Measurements from ENCODE around the gene EXOC6B.
"Not testable (repeated sequence)": the region's sequence is repeated elsewhere in the genome, so short reads cannot be mapped to it uniquely, and the experiment has no call there.

EXOC6B gene

GRCh38 chr2:72603481-72603880 lies 222.4 kb downstream of the EXOC6B start:
- no peak overlapping the region for H3K9ac ChIP-seq (ENCODE audit: low read length)
- H3K4me3 ChIP-seq (ENCODE audit: low read length) = no peak overlapping the region
- H3K27ac ChIP-seq (ENCODE audit: low read depth, low read length) = no peak overlapping the region
- no peaks in the 10 kb centered on the region for H3K36me3 ChIP-seq (ENCODE audit: control insufficient read depth, insufficient read depth, low read length)
- no peaks in the 10 kb centered on the region for H3K4me1 ChIP-seq (ENCODE audit: control insufficient read depth, insufficient read depth, low read length)
- no peaks in the 10 kb centered on the region for H3K27me3 ChIP-seq (ENCODE audit: control insufficient read depth, insufficient read depth, low read length)

DNA sequence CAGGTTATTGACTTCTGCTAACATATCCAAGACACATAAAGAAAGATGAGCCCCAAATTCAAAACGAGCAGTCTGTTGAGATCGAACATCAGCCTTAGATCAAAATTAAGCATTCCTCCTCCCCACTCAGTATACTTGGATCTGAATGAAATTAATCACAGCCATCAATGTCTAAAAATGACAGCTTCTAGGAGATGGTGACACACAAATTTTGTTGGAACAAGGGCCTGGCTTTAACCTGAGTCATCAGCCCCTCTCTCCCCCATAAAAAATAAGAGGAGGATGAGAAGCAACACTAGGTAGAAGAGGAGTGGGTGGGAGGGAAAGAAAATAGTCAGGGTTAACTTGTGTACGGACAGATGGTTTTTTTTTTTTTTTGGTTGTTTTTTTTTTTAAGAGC lies 223.1 kb downstream of the EXOC6B start:
- Histone ChIP-seq H3K4me1 (ENCODE audit: control insufficient read depth, insufficient read depth, low read length) (no peaks in the 10 kb centered on the region), H3K27ac (ENCODE audit: low read depth, low read length) (no peak overlapping the region), H3K9ac (ENCODE audit: low read length) (no peak overlapping the region), H3K36me3 (ENCODE audit: control insufficient read depth, insufficient read depth, low read length) (no peaks in the 10 kb centered on the region), H3K27me3 (ENCODE audit: control insufficient read depth, insufficient read depth, low read length) (no peaks in the 10 kb centered on the region), H3K4me3 (ENCODE audit: low read length) (no peak overlapping the region)

DNA sequence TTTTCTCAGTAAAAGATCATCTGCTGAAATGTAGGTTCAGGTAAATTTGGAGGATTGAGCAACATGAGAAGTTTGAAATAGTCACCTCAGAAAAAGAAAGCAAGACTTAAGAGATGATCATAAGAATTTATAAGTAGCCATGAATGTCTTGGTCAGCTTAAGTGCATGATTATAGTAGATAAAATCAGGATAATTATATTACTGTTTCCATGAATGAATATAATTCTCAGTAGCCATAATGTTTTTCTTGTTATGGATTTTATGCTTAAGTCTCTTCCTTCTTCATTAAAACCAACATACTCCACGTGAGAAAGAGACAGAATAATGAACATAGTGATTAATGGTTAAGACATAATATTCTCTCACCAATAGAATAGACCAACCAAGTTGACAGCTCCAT lies 223.7 kb downstream of the EXOC6B start:
- Histone ChIP-seq H3K4me1 (ENCODE audit: control insufficient read depth, insufficient read depth, low read length) (no peaks in the 10 kb centered on the region), H3K9ac (ENCODE audit: low read length) (no peak overlapping the region), H3K36me3 (ENCODE audit: control insufficient read depth, insufficient read depth, low read length) (no peaks in the 10 kb centered on the region), H3K27me3 (ENCODE audit: control insufficient read depth, insufficient read depth, low read length) (no peaks in the 10 kb centered on the region), H3K27ac (ENCODE audit: low read depth, low read length) (no peak overlapping the region), H3K4me3 (ENCODE audit: low read length) (no peak overlapping the region)

GRCh38 chr2:72583836-72584235 lies 242.0 kb downstream of the EXOC6B start:
- not testable (repeated sequence) for H3K4me1 ChIP-seq (ENCODE audit: control insufficient read depth, insufficient read depth, low read length); H3K27ac ChIP-seq (ENCODE audit: low read depth, low read length); H3K36me3 ChIP-seq (ENCODE audit: control insufficient read depth, insufficient read depth, low read length); H3K27me3 ChIP-seq (ENCODE audit: control insufficient read depth, insufficient read depth, low read length); H3K9ac ChIP-seq (ENCODE audit: low read length); H3K4me3 ChIP-seq (ENCODE audit: low read length)

DNA sequence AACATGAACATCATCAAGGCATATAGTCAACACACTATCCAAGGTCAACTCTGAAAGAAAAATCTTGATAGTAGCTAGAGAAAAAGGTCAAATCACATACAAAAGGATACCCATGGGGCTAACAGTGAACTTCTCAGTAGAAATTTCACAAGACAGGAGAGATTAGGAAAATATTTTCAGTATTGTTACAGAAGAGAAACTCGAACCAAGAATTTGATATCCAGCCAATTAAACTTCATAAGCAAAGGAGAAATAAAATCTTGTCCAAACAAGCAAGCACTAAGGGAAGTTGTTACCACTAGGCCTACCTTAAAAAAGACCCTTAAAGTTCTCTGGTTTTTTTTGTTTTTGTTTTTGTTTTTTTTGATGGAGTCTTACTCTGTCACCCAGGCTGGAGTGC lies 242.5 kb downstream of the EXOC6B start:
- no peak overlapping the region for H3K9ac ChIP-seq (ENCODE audit: low read length)
- no peaks in the 10 kb centered on the region for H3K27me3 ChIP-seq (ENCODE audit: control insufficient read depth, insufficient read depth, low read length)
- H3K27ac ChIP-seq (ENCODE audit: low read depth, low read length) = no peak overlapping the region
- H3K4me3 ChIP-seq (ENCODE audit: low read length) = no peak overlapping the region
- H3K36me3 ChIP-seq (ENCODE audit: control insufficient read depth, insufficient read depth, low read length) = no peaks in the 10 kb centered on the region
- H3K4me1 ChIP-seq (ENCODE audit: control insufficient read depth, insufficient read depth, low read length) = no peaks in the 10 kb centered on the region

- Histone ChIP-seq H3K4me3 (ENCODE audit: low read length) (no peak overlapping the region), H3K9ac (ENCODE audit: low read length) (no peak overlapping the region), H3K4me1 (ENCODE audit: control insufficient read depth, insufficient read depth, low read length) (no peaks in the 10 kb centered on the region), H3K27ac (ENCODE audit: low read depth, low read length) (no peak overlapping the region), H3K27me3 (ENCODE audit: control insufficient read depth, insufficient read depth, low read length) (no peaks in the 10 kb centered on the region), H3K36me3 (ENCODE audit: control insufficient read depth, insufficient read depth, low read length) (no peaks in the 10 kb centered on the region)
These were observed 244.2 kb downstream of the EXOC6B start for GRCh38 chr2:72581560-72582181.

GRCh38 chr2:72579591-72580180 lies 246.1 kb downstream of the EXOC6B start:
- H3K9ac ChIP-seq (ENCODE audit: low read length) = no peak overlapping the region
- no peaks in the 10 kb centered on the region for H3K27me3 ChIP-seq (ENCODE audit: control insufficient read depth, insufficient read depth, low read length)
- no peak overlapping the region for H3K4me3 ChIP-seq (ENCODE audit: low read length)
- no peaks in the 10 kb centered on the region for H3K36me3 ChIP-seq (ENCODE audit: control insufficient read depth, insufficient read depth, low read length)
- H3K27ac ChIP-seq (ENCODE audit: low read depth, low read length) = no peak overlapping the region
- no peaks in the 10 kb centered on the region for H3K4me1 ChIP-seq (ENCODE audit: control insufficient read depth, insufficient read depth, low read length)

- H3K27me3 ChIP-seq (ENCODE audit: control insufficient read depth, insufficient read depth, low read length) = no peaks in the 10 kb centered on the region
- no peak overlapping the region for H3K27ac ChIP-seq (ENCODE audit: low read depth, low read length)
- no peak overlapping the region for H3K9ac ChIP-seq (ENCODE audit: low read length)
- no peaks in the 10 kb centered on the region for H3K4me1 ChIP-seq (ENCODE audit: control insufficient read depth, insufficient read depth, low read length)
- no peak overlapping the region for H3K4me3 ChIP-seq (ENCODE audit: low read length)
- H3K36me3 ChIP-seq (ENCODE audit: control insufficient read depth, insufficient read depth, low read length) = no peaks in the 10 kb centered on the region
These were observed 249.0 kb downstream of the EXOC6B start for GRCh38 chr2:72576861-72577260.

GRCh38 chr2:72576459-72576858 lies 249.4 kb downstream of the EXOC6B start:
- H3K36me3 ChIP-seq (ENCODE audit: control insufficient read depth, insufficient read depth, low read length) = no peaks in the 10 kb centered on the region
- no peaks in the 10 kb centered on the region for H3K4me1 ChIP-seq (ENCODE audit: control insufficient read depth, insufficient read depth, low read length)
- no peak overlapping the region for H3K4me3 ChIP-seq (ENCODE audit: low read length)
- H3K9ac ChIP-seq (ENCODE audit: low read length) = no peak overlapping the region
- H3K27ac ChIP-seq (ENCODE audit: low read depth, low read length) = no peak overlapping the region
- no peaks in the 10 kb centered on the region for H3K27me3 ChIP-seq (ENCODE audit: control insufficient read depth, insufficient read depth, low read length)

GRCh38 chr2:72574886-72575285 lies 250.9 kb downstream of the EXOC6B start:
- Histone ChIP-seq H3K36me3 (ENCODE audit: control insufficient read depth, insufficient read depth, low read length) (no peaks in the 10 kb centered on the region), H3K4me3 (ENCODE audit: low read length) (no peak overlapping the region), H3K4me1 (ENCODE audit: control insufficient read depth, insufficient read depth, low read length) (no peaks in the 10 kb centered on the region), H3K9ac (ENCODE audit: low read length) (no peak overlapping the region), H3K27ac (ENCODE audit: low read depth, low read length) (no peak overlapping the region), H3K27me3 (ENCODE audit: control insufficient read depth, insufficient read depth, low read length) (no peaks in the 10 kb centered on the region)

- no peak overlapping the region for H3K27ac ChIP-seq (ENCODE audit: low read depth, low read length)
- no peaks in the 10 kb centered on the region for H3K4me1 ChIP-seq (ENCODE audit: control insufficient read depth, insufficient read depth, low read length)
- H3K4me3 ChIP-seq (ENCODE audit: low read length) = no peak overlapping the region
- no peaks in the 10 kb centered on the region for H3K36me3 ChIP-seq (ENCODE audit: control insufficient read depth, insufficient read depth, low read length)
- H3K27me3 ChIP-seq (ENCODE audit: control insufficient read depth, insufficient read depth, low read length) = no peaks in the 10 kb centered on the region
- H3K9ac ChIP-seq (ENCODE audit: low read length) = no peak overlapping the region
These were observed 252.6 kb downstream of the EXOC6B start for GRCh38 chr2:72573232-72573631.

GRCh38 chr2:72572501-72572900 lies 253.3 kb downstream of the EXOC6B start:
- Histone ChIP-seq H3K36me3 (ENCODE audit: control insufficient read depth, insufficient read depth, low read length) (no peaks in the 10 kb centered on the region), H3K4me1 (ENCODE audit: control insufficient read depth, insufficient read depth, low read length) (no peaks in the 10 kb centered on the region), H3K27ac (ENCODE audit: low read depth, low read length) (no peak overlapping the region), H3K4me3 (ENCODE audit: low read length) (no peak overlapping the region), H3K27me3 (ENCODE audit: control insufficient read depth, insufficient read depth, low read length) (no peaks in the 10 kb centered on the region), H3K9ac (ENCODE audit: low read length) (no peak overlapping the region)

- H3K27me3 ChIP-seq (ENCODE audit: control insufficient read depth, insufficient read depth, low read length) = no peaks in the 10 kb centered on the region
- H3K4me1 ChIP-seq (ENCODE audit: control insufficient read depth, insufficient read depth, low read length) = no peaks in the 10 kb centered on the region
These were observed 255.4 kb downstream of the EXOC6B start for GRCh38 chr2:72570413-72570812.

More at GRCh38 chr2:72570413-72570812, 255.4 kb downstream of the EXOC6B start:
- no peaks in the 10 kb centered on the region for H3K36me3 ChIP-seq (ENCODE audit: control insufficient read depth, insufficient read depth, low read length)
- H3K27ac ChIP-seq (ENCODE audit: low read depth, low read length) = no peak overlapping the region
- H3K4me3 ChIP-seq (ENCODE audit: low read length) = no peak overlapping the region
- no peak overlapping the region for H3K9ac ChIP-seq (ENCODE audit: low read length)

All from rectal smooth muscle tissue (tissue), 1 donor.